PFSK-1 (cell line): ENCODE data around the gene DEFB123.

Experiments
- POLR2AphosphoS5 ChIP-seq: IDR thresholded peaks from 2 replicates; pipeline ENCODE4 v1.6.1; 2012; ENCODE audit warnings: low read depth, mild to moderate bottlenecking, control low read depth, low read length, moderate library complexity
- SIN3A ChIP-seq: IDR thresholded peaks from 2 replicates; pipeline ENCODE4 v1.6.1; 2012; ENCODE audit warnings: mild to moderate bottlenecking, low read length, moderate library complexity, borderline replicate concordance; ENCODE audit not compliant: insufficient read depth
- TAF1 ChIP-seq: IDR thresholded peaks from 2 replicates; pipeline ENCODE4 v1.6.1; 2012; ENCODE audit warnings: low read length, control low read depth, borderline replicate concordance; ENCODE audit not compliant: insufficient read depth
- TF ChIP-seq, protein P1 (sequence below), 2 experiments: IDR thresholded peaks; 2 replicates each; pipeline versions ENCODE4 v1.6.1 to v1.8.0; 2011 to 2012; ENCODE audit warnings: low read depth in 2 of 2, low read length in 2 of 2, control low read depth in 1 of 2, inconsistent platforms in 1 of 2, mild to moderate bottlenecking in 1 of 2, moderate library complexity in 1 of 2; ENCODE audit not compliant: insufficient read depth in 1 of 2

GRCh38 chr20:31418307-31418706 is 22.1 kb upstream of the DEFB123 start:
- TF ChIP-seq SIN3A (no peak), POLR2AphosphoS5 (no peak), TAF1 (no peak)
- TF ChIP-seq, protein P1, sequence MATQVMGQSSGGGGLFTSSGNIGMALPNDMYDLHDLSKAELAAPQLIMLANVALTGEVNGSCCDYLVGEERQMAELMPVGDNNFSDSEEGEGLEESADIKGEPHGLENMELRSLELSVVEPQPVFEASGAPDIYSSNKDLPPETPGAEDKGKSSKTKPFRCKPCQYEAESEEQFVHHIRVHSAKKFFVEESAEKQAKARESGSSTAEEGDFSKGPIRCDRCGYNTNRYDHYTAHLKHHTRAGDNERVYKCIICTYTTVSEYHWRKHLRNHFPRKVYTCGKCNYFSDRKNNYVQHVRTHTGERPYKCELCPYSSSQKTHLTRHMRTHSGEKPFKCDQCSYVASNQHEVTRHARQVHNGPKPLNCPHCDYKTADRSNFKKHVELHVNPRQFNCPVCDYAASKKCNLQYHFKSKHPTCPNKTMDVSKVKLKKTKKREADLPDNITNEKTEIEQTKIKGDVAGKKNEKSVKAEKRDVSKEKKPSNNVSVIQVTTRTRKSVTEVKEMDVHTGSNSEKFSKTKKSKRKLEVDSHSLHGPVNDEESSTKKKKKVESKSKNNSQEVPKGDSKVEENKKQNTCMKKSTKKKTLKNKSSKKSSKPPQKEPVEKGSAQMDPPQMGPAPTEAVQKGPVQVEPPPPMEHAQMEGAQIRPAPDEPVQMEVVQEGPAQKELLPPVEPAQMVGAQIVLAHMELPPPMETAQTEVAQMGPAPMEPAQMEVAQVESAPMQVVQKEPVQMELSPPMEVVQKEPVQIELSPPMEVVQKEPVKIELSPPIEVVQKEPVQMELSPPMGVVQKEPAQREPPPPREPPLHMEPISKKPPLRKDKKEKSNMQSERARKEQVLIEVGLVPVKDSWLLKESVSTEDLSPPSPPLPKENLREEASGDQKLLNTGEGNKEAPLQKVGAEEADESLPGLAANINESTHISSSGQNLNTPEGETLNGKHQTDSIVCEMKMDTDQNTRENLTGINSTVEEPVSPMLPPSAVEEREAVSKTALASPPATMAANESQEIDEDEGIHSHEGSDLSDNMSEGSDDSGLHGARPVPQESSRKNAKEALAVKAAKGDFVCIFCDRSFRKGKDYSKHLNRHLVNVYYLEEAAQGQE (IDR thresholded peaks at IDR 0.05; ENCODE audit: insufficient read depth in 1 of 2, low read depth in 2 of 2, low read length in 2 of 2) = no peak
